ENCODE measurements around the gene RC3H2. TPM values are rescaled to one million over a fixed set of nuclear protein-coding genes. Genes with fewer than 3 reads are reported as not detected.
A peak's percentile ranks its signal among the peaks of the same experiment; 100 is the strongest.
"Not testable (repeated sequence)": the region's sequence is repeated elsewhere in the genome, so short reads cannot be mapped to it uniquely, and the experiment has no call there.

RC3H2 gene
- total RNA-seq, 1 donor from 2014 or later, result 35.1 TPM

- intact Hi-C loops (cut with DNase I), result no loop called here
- peak; percentile 95 for DNase-seq (ENCODE audit: missing footprints)
These were observed 26.3 kb upstream of the RC3H2 start, which contains the start of gene ZBTB26 for GRCh38 chr9:122931226-122932121. Gene ZBTB26 (minus strand): TSS chr9:122931512. CDS start chr9:122919934, 11,578 bp downstream.

DNA sequence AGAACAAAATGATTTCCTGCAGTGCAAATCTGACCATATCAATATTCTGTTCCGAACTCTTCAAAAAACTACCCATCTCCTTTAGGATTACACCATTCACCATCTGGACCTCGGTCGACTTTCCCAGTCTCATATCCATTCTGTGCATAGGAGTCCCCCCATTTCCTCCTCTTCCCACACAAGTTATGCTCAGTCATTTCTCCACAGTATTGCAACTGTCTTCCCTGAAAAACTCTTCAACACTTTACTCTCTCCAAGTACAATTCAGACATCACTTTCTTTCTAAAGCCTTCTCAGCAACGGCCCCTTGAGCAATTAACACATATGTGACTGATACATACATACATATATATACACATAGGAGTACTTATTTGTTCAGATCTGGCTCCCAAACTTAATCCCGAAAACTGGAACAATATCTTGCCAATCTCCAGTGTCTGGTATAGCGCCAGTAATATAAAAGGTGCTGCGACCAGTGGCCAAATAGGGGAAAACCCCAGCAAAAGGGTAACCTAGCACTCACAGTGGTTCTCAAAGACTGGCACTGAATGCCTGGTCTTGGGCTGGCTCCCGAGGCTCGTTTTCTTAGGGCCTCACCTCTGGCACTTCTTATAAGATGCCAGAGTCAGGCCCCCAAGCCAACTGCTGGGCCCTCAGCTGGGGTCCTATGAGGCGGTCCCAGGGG is 25.5 kb upstream of the RC3H2 start:
- no peak for ATAC-seq
- intact Hi-C loops (cut with DNase I), result no loop called here
- no peak for DNase-seq (ENCODE audit: missing footprints)

More at GRCh38 chr9:122931226-122932121, 26.3 kb upstream of the RC3H2 start, which contains the start of gene ZBTB26:
- ATAC-seq, result peak; percentile 99

- intact Hi-C loops (cut with DNase I), result no loop called here
- ATAC-seq, result no peak
- no peak for DNase-seq (ENCODE audit: missing footprints)
These were observed 24.7 kb upstream of the RC3H2 start for GRCh38 chr9:122929796-122930354.

GRCh38 chr9:122923947-122924346 is 18.8 kb upstream of the RC3H2 start:
- no peak for ATAC-seq
- intact Hi-C loops (cut with DNase I), result no loop called here
- no peak for DNase-seq (ENCODE audit: missing footprints)

DNA sequence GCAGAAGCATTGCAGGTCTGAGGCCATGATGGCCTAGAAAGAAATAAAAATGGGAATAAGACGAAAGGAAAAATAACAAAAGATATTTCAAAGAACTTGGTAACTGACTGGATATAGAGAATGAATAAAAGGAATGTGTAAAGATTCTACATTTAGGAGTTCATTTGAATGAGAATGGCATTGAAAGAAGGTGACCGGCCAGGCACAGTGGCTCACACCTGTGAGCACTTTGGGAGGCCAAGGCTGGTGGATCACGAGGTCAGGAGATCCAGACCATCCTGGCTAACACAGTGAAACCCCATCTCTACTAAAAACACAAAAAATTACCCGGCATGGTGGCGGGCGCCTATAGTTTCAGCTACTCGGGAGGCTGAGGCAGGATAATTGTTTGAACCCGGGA is 17.6 kb upstream of the RC3H2 start:
- ATAC-seq (no peak), DNase-seq (ENCODE audit: missing footprints) (no peak)
- intact Hi-C loops (cut with DNase I), result no loop called here

DNA sequence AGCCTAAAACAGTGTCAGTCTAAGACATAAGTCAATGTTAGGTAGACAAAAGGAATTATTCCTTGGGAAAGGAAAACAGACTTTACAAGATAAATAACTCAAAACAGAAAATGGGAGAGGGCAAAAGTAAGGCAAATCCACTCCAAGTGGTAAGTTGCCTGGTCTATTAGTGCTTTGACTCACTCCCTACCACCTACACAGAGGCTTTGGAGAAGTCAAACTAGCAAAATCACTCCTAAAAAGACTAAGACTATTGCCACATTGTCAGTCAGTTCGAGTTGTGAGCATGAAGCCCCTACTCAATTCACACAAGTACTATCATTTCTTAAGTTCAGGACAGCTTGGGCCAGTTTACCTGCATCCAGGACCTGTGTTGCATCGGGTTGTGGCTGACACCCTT is 13.2 kb upstream of the RC3H2 start:
- ATAC-seq (no peak), DNase-seq (ENCODE audit: missing footprints) (no peak)
- intact Hi-C loops (cut with DNase I), result no loop called here

- ATAC-seq (peak; percentile 97), DNase-seq (ENCODE audit: missing footprints) (peak; percentile 76)
- intact Hi-C loops (cut with DNase I), result loop anchor here (5.0 kb wide), 1 partner anchor 79 kb away; no protein-coding TSS in a partner anchor
These were observed 8.0 kb upstream of the RC3H2 start, which contains the start of gene ZBTB6 for GRCh38 chr9:122912964-122913673. Gene ZBTB6 (minus strand): TSS chr9:122913323. CDS start chr9:122912072, 1,251 bp downstream.

GRCh38 chr9:122912671-122912963 is 7.5 kb upstream of the RC3H2 start:
- intact Hi-C loops (cut with DNase I), result loop anchor here (5.0 kb wide), 1 partner anchor 80 kb away; no protein-coding TSS in a partner anchor
- no peak for ATAC-seq
- DNase-seq (ENCODE audit: missing footprints), result no peak

DNA sequence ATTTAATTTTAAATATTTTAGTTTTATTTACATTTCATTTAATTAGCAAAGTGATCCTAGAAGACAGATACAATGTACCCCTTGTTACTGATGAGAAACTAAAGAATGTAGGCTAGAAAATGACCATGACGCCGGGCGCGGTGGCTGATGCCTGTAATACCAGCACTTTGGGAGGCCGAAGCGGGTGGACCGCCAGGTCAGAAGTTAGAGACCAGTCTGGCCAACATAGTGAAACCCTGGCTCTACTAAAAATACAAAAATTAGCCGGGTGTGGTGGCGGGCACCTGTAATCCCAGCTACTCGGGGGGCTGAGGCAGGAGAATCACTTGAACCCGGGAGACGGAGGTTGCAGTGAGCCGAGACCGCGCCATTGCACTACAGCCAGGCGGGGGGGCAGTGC is 963 bp upstream of the RC3H2 start:
- intact Hi-C loops (cut with DNase I), result loop anchor here (5.0 to 10.0 kb wide), 2 partner anchors 36 to 319 kb away; partner anchors contain the start of gene RABGAP1
- ATAC-seq, result not testable (repeated sequence)
- DNase-seq (ENCODE audit: missing footprints), result peak; percentile 64

DNA sequence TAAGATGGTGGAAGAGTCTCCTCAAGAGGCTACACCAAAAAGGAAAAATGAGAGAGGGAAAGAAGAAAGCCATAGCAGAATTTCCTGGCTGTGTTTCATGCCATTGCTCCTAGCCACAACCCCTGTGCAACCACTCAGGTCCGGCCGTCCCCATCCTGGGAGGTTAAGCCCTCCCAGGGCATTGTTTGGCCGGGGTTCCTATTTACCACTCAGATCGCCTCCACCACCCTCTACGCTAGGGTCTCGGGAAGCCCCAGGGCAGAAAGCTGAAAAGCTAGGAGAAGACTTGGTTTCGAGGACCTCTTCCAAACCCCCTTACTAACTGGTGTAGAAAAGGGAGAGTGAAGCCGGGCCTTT is 715 bp downstream of the RC3H2 start:
- ATAC-seq, result peak; percentile 27
- intact Hi-C loops (cut with DNase I), result loop anchor here (10.0 kb wide), 1 partner anchor 320 kb away; no protein-coding TSS in a partner anchor
- DNase-seq (ENCODE audit: missing footprints), result peak; percentile 72

DNA sequence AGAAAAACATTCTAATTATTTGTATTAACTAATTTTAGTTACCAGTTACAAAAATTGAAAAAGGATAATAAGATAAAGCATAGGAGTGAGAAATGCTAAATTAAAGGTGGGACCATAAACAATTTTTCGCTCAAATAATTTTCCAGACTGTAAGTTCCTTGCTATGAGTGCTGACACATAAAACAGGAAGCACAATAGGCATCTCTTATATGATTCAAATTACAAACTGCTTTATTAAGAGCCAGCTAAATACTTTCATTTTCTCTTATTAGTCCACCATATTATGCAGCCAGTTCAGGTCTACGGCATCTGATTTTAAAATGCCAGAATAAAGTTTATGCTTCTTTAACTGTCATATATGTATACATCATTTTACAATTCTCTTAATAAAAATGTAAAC is 4.4 kb downstream of the RC3H2 start:
- no peak for DNase-seq (ENCODE audit: missing footprints)
- intact Hi-C loops (cut with DNase I), result loop anchor here (10.0 kb wide), 1 partner anchor 324 kb away; no protein-coding TSS in a partner anchor
- ATAC-seq, result no peak

GRCh38 chr9:122897969-122898368 is 7.2 kb downstream of the RC3H2 start:
- no peak for ATAC-seq

DNA sequence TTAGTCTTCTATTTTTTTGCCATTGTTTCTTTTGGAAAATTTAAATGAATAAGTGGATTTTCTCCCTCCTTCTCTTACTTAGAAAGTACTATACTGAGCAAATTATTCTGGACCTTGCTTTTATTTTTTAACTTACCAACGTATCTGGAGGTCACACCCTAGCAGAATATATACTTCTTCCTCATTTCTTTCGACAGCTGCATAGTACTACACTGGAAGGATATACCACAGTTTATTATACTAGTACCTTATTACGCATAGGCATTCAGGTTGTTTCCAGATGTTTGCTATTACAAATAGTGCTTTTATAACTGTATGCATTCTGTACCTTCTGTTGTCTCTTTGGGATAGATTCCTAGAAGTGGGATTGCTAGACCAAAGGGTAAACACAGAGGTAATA is 16.7 kb downstream of the RC3H2 start:
- intact Hi-C loops (cut with DNase I), result no loop called here
- no peak for DNase-seq (ENCODE audit: missing footprints)
- ATAC-seq, result no peak

More at GRCh38 chr9:122897969-122898368, 7.2 kb downstream of the RC3H2 start:
- intact Hi-C loops (cut with DNase I), result no loop called here
- no peak for DNase-seq (ENCODE audit: missing footprints)

GRCh38 chr9:122883125-122883524 is 22.0 kb downstream of the RC3H2 start:
- DNase-seq (ENCODE audit: missing footprints) (no peak), ATAC-seq (no peak)
- intact Hi-C loops (cut with DNase I), result no loop called here

- ATAC-seq, result no peak
- intact Hi-C loops (cut with DNase I), result no loop called here
- DNase-seq (ENCODE audit: missing footprints), result no peak
These were observed 25.7 kb downstream of the RC3H2 start for GRCh38 chr9:122879443-122879842.

GRCh38 chr9:122875523-122875922 is 29.6 kb downstream of the RC3H2 start:
- ATAC-seq, result no peak
- intact Hi-C loops (cut with DNase I), result no loop called here
- DNase-seq (ENCODE audit: missing footprints), result no peak

DNA sequence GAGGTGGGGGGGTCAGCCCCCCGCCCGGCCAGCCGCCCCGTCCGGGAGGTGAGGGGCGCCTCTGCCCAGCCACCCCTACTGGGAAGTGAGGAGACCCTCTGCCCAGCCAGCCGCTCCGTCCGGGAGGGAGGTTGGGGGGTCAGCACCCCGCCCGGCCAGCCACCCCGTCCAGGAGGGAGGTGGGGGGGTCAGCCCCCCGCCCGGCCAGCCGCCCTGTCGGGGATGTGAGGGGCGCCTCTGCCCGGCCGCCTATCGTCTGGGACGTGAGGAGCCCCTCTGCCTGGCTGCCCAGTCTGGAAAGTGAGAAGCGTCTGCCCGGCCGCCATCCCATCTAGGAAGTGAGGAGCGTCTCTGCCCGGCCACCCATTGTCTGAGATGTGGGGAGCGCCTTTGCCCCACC is 37.9 kb downstream of the RC3H2 start:
- DNase-seq (ENCODE audit: missing footprints); intact Hi-C loops (cut with DNase I); ATAC-seq: not testable (repeated sequence)

DNA sequence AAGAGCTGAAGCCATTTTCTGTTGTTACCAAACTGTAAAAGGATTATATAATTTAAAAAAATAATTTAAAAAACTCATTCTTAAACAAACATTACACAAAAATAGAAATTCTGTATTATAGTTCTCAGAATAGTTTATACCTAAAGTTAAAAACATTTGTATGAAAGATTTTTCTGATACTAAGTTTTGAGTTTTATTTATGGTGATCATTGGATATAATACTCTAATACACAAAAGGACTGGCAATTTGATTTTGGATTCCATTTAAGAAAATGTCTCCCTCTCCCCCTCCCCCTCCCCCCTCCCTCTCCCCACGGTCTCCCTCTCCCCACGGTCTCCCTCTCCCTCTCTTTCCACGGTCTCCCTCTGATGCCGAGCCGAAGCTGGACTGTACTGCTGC is 39.1 kb downstream of the RC3H2 start:
- ATAC-seq, result no peak
- no peak for DNase-seq (ENCODE audit: missing footprints)
- intact Hi-C loops (cut with DNase I), result no loop called here

- DNase-seq (ENCODE audit: missing footprints) (no peak), ATAC-seq (no peak)
- intact Hi-C loops (cut with DNase I), result no loop called here
These were observed 39.9 kb downstream of the RC3H2 start for GRCh38 chr9:122865300-122865699.

Data from Right ventricle myocardium inferior (tissue), 1 donor.